Bronchial epithelial cell (primary cell): ENCODE results near the gene LCLAT1. TPM values are rescaled to one million over a fixed set of nuclear protein-coding genes. Genes with fewer than 3 reads are reported as not detected.

Experiments used
- DNase-seq: peaks from one replicate; pipeline ENCODE4 v3.0.0-alpha.2; 2010; ENCODE audit warnings: low read depth
- FAIRE-seq: peaks from 2 replicates; lab custom pipeline; 2011; peaks lifted over from hg19 to GRCh38; lab: Jason Lieb, UNC
- H3K27me3 ChIP-seq: 2 replicates; pipeline ENCODE4 v1.5.1; 2011; ENCODE audit warnings: low read length; ENCODE audit not compliant: control insufficient read depth, insufficient read depth
- H3K36me3 ChIP-seq: 2 replicates; pipeline ENCODE4 v1.5.1; 2011; ENCODE audit warnings: low read length; ENCODE audit not compliant: control insufficient read depth, insufficient read depth
- H3K4me3 ChIP-seq: 2 replicates; pipeline ENCODE4 v1.5.1; 2011; ENCODE audit warnings: mild to moderate bottlenecking, low read depth, low read length, control low read depth
- CTCF ChIP-seq: IDR thresholded peaks from 2 replicates; pipeline ENCODE4 v1.5.1; 2011; ENCODE audit warnings: mild to moderate bottlenecking, moderate library complexity, low read length, control low read depth, inconsistent platforms; ENCODE audit not compliant: insufficient read depth, severe bottlenecking
- total RNA-seq: library from RNA; depleted of rRNA; stranded (reverse); fragments of >200 nt; gene quantifications from 2 replicates; pipeline ENCODE4 v1.2.1, GENCODE V29; 2014

LCLAT1 gene
- total RNA-seq, 1 donor from 2014 or later, result 8.7 TPM

GRCh38 chr2:30675758-30676157, 228.7 kb downstream of the LCLAT1 start:
- DNase-seq (no peak), FAIRE-seq (no peak)
- H3K27me3 ChIP-seq, result no peaks in the 10 kb centered on the region
- no peaks in the 10 kb centered on the region for H3K36me3 ChIP-seq
- no peak for TF ChIP-seq CTCF
- H3K4me3 ChIP-seq, result no peak overlapping the region

GRCh38 chr2:30677231-30677630, 230.2 kb downstream of the LCLAT1 start:
- DNase-seq (no peak), FAIRE-seq (no peak)
- no peak for TF ChIP-seq CTCF
- Histone ChIP-seq H3K4me3 (no peak overlapping the region), H3K27me3 (no peaks in the 10 kb centered on the region), H3K36me3 (no peaks in the 10 kb centered on the region)

- no peaks in the 10 kb centered on the region for H3K27me3 ChIP-seq
- H3K4me3 ChIP-seq, result no peak overlapping the region
- FAIRE-seq (no peak), DNase-seq (no peak)
- TF ChIP-seq CTCF, result no peak
- no peaks in the 10 kb centered on the region for H3K36me3 ChIP-seq
These were observed 230.9 kb downstream of the LCLAT1 start for GRCh38 chr2:30677861-30678385.

- no peak for TF ChIP-seq CTCF
- DNase-seq, result no peak
These were observed 231.5 kb downstream of the LCLAT1 start for GRCh38 chr2:30678410-30679137.

GRCh38 chr2:30679426-30680088, 232.5 kb downstream of the LCLAT1 start:
- peak; percentile 18 for FAIRE-seq
- no peak for TF ChIP-seq CTCF
- no peak overlapping the region for H3K4me3 ChIP-seq
- H3K27me3 ChIP-seq, result no peaks in the 10 kb centered on the region
- H3K36me3 ChIP-seq, result no peaks in the 10 kb centered on the region
- no peak for DNase-seq

More at GRCh38 chr2:30678410-30679137, 231.5 kb downstream of the LCLAT1 start:
- no peak for FAIRE-seq
- Histone ChIP-seq H3K27me3 (no peaks in the 10 kb centered on the region), H3K4me3 (no peak overlapping the region), H3K36me3 (no peaks in the 10 kb centered on the region)
